Embryonic facial prominence (tissue), 1 donor: Measurements from ENCODE around the gene MYDGF.
"Not testable (repeated sequence)": the region's sequence is repeated elsewhere in the genome, so short reads cannot be mapped to it uniquely, and the experiment has no call there.

Experiments
- DNase-seq: peaks from one replicate; pipeline ENCODE4 v3.0.0-alpha.2; 2016; ENCODE audit errors: extremely low spot score

MYDGF gene

DNA sequence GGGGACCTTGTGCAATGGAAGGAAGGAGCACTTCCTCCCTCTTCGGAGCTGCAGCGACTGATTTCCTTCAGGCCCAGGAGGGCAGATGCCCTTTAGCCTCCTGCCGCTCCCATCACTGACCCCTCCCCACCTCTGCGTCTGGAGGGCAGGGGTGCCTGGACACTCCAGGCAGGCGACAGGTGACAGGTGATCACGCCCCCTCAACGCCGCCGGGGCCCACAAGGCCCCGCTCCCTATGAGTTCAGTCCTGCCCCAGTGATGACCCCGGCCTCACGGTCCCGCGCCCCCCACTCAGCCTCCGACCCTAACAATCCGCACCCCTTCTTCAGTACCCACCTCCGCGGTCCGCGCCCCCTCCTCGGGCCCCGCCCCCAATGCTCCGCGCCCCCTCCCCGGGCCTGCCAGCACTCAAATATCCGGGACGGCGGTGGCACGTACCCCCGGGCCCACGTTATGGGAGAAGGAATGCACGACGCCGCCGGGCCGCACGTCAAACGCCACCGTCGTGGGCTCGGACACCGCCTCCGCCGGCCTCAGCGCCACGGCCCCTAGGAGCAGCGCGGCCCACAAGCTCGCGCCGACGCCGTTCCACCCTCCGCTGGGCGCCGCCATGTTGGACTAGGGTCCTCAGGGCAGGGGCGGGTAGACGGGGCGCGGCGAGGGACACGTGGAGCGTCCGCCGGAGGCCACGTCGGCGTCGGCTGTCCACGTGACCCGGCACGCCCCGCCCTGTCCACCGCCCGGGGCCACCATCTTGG is at the start of gene MYDGF:
TSS of gene MYDGF (minus strand) at position 620 of the 758 bp plus-strand sequence. CDS start at position 612, 8 bp downstream.
- peak; percentile 68 for DNase-seq

DNA sequence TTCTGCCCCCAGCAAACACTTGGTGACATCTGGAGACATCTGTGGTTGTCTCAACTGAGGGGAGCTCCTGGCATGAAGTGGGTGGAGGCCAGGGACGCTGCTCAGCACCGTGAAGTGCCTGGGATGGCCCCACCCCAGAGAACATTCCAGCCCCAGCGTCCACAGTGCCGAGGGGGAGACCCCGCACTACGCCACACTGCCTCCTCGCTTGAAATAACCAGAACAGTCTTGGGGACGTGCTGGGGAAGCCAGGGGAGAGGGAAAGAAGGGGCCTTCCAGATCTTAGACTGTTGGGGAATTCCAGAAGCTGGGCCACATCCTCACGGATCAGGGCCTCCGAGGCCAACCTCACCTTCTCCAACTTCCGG is 49.3 kb upstream of the MYDGF start:
- no peak for DNase-seq

DNA sequence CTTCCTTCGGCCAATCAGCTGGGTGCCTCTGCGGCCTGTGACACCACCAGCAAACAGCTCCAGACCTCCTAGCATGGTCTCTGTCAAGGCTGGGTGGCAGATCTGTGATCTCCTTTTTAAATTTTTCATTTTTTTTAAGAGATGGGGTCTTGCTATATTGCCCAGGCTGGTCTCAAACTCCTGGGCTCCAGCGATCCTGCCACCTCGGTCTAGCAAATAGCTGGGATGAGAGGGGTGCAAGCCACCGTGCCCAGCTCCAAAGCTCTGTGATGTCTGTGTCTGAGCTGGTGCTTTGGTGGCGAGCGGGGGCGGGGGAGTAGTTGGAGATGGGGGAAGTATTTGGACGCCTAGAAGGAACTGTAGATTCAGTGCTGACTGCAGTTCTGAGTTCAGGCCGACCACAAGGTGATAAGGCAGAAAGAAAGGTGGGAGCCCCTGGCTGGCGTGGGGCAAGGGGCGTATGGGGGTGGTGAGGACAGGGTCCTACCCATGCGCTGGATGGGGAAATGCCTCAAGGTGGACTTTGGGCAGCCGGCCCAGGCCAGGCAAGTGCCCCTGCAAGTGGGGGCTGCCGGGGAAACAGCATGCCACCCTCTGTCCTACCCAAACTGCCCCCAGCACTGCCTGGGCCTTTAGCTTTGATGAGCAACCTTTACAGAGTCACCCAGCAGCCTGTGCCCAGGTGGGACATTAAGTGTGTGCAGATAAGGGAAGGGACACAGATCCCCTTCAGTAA is 48.0 kb upstream of the MYDGF start:
- no peak for DNase-seq

DNA sequence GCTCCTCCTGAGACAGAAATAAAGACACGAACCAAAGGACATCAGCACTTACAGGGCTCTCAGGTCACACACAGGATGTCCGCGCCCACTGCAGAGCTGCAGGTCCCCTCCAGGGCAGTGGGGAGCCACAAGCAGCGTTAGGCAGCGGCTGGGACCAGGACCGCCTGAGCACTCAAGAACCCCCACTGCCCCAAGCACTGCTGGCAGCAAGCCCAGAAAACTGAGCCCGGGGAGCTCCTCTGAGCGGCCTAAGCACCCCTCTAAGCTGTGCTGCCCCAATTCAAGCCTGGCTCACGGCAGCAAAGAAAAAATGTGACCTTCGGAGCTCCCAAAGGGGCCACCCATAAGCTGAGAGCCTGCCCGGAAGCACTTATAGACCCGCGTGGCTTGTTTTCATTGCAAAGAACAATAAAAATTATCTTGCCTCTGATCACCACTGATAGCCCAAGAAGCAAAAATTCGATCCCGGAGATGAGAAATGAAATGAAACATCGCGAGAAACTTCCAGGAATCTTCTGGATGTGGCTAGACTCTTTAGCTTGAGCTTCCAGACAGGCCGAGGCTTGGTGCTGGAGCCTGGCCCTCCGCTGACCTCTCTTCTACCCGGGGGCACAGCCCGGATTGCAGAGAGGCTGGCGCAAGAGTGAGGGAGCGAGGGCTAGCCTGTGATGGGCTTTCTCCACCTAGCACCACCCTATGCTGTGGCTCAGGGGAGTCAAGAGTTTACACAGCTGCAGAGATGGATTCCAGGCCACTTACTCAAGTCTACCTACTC is 47.2 kb upstream of the MYDGF start:
- no peak for DNase-seq

DNA sequence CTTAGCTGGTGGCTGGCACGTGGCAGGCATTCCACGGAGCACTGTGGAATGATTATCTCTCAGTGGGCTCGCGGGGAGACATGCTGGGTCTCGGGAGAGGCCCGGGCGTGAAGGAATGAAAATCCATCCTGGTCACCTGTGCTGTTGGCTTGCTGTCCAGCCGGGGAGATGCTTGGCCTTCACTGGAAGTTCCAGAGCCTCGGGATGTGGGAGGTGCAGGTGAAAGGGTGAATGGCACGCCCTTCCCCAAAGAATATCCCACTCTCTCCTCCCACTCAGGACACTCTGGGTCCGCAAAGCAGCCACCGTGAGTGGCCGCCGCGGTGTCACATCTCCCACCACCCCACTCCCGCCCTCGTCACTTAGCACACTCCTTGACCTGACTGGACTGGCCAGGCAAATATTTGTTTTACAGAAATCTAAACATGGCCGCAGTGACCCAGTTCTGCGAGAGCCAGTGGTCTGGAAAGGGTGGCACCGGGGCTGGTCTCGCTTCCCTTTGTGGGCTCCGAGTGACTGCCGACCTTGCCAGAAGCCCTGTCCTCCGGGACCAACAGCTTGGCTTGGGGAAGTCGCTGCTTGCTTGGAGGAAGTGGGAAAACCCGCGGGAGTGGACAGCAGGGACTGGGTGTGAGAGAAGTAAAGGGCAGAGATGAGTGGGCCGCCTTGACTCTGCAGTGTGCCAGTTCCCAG is 45.5 kb upstream of the MYDGF start:
- no peak for DNase-seq

DNA sequence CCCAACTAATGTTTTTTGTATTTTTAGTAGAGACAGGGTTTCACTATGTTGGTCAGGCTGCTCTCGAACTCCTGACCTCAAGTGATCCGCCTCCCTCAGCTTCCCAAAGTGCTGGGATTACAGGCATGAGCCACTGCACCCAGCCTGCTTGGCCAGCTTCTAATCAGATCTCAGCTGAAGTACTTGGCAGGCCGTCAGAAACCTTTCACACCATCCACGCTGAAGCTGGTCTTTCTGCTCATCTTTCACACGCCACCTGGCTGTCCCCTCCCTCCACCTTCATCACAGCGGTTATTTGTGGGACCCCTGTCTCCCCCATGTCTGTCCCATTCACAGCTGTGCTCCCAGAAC is 45.0 kb upstream of the MYDGF start:
- DNase-seq: not testable (repeated sequence)

DNA sequence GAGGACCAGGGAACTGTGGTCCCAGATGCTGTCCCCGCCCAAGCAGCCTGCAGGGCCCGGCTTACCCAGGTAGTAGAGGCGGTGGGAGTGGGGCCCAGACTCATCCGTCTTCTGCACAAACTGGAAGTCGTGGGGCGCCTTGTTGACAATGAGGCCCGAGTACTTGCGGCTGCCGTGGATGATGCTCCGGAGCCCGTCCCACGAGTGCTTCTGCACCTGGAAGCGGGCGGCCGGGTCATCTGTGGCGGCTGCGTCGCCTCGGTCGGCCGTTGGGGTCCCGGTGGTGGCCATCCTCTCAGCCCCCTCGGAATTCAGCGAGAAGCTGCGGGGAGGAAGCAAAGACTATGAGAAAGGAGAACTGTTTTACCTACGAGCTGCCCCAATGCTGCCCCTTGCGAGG is 43.9 kb upstream of the MYDGF start:
- no peak for DNase-seq

DNA sequence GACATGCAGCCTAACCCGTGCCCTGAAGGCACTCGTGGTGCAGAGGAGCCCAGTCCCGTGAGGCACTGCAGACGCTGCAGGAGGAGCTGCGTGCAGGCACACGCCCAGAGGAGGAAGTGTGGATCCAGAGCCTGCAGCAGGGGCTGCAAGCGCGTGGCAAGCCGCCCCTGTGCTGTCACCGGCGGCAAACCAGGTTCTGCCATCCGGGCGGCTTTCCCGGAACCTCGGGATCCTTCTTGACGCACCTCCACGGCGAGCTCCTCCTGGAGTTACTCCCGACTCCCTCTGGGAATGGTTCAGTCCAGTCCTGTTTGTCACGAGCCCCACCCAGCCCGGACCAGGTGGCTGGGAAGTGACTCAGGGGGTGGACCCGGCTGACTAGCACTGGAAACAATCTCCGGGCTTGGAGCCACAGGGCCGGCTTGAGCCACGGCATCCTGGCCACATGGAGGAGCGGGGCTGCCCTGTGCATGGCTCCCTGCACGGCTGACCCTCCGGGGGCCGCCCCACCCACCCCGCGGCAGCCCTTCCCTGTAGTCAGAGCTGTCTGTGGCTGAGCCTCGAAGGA is 43.3 kb upstream of the MYDGF start:
- DNase-seq: no peak

DNA sequence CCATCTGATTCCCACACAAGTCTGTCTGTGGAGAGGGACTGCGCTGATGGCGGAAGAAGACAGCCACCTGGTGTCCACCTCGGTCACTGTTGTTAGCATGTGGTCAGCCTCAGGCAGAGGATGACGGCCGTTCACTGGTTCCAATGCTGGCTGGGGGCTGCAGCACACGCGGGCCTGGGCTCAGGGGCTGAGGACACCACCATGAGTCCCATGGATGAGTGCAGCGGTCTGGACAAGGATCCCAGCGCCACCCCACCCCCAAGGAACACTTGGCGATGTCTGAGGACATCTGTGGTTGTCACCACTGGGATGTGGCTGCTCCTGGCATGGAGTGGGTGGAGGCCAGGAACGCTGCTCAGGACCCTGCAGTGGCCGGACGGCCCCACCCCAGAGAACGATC is 42.6 kb upstream of the MYDGF start:
- DNase-seq: no peak

DNA sequence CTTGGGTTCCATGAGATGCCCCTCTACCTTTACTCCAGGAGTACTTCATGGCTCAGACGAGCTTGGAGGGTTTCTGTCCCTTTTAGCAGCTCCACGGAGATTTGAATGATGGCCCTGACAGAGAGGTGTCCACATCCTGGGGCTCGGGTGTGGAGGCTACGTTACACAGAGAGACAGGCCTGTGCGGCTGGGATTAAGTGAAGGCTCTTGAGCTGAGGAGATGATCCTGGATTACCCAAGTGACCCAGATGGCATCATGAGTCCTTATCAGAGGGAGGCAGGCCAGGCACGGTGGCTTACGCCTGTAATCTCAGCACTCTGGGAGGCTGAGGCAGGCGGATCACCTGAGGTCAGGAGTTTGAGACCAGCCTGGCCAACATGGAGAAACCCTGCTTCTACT is 41.1 kb upstream of the MYDGF start:
- DNase-seq: no peak

DNA sequence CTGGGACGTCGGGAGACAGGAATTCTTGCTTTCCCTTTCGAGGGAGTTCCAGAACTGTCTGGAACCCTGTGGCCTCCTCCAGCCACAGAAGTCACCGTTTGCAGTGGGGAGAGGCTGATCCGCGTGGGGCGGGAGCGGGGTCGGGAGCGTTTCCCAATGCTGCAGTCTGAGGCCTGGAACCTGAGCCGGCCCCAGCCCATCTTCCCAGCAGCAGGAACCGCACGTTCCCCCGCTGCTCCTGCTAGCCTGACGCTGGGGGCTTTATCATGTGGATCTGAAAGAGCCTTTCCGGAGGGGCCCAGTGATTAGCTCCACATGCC is 40.1 kb upstream of the MYDGF start:
- no peak for DNase-seq

DNA sequence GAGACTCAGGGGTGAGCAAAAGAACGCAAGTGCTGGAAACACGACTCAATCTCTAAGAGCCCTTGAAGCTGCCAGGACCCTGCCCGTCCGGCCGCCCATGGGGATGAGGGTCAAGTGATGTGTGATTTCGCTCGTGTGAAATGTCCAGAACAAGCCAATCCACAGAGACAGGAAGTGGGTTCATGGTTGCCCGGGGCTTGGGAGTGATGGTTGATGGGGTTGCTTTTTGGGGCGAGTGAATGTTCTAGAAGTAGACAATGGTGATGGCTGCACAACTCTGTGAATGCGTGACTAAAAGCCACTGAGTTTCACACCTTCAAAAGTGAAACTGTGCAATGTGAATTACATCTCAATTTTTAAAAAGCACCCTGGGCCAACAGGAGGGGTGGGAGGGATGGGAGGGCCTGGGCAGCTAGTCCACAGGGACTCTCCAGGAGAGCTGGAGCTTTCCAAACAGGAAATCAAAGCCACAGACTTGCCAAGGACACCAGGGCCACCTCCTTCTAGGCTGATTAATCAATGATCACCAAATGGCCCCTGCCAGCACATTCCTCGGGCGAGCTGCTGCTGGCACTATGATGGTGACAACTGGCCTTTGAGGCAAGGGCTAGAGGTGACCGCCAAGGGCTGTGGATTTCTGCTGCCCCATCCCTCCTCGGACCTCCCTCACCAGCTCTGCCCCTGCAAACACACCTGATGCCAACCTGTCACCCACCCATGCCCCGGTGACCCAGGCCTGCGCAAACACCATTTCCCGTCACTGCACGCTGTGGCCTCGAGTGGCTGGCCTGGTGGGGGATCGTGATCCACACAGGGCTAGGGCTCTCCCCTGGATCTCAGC is 39.5 kb upstream of the MYDGF start:
- DNase-seq: no peak

DNA sequence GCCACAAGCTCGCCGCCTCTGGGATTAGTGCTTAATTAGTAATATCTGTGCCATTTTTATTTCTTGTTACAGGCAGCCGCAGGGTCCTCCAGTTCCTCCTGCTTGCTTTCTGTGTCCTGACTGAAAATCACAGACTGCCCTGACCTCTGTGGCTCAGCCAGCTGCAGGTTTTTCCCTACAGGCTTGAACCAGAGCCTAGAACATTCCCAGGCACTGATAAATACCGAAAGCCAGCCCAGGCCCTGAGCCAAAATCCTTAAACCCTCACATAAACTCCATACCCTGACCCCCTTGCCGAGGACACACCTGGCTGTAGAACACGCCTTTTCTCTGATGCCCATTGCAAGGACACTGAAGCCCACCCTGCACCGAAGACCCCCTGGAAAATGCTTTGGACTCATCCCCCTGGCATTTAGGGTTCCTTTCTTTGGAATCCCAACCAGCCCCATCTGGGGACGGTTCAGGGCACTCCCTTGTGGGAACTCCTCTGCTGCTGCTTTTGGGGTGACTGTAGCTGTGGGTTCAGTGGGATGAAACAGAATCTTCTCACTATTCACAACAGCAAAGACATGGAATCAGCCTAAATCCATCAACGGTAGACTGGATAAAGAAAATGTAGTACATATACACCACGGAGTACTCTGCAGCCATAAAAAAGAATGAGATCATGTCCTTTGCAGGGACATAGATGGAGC is 38.0 kb upstream of the MYDGF start:
- DNase-seq: no peak

DNA sequence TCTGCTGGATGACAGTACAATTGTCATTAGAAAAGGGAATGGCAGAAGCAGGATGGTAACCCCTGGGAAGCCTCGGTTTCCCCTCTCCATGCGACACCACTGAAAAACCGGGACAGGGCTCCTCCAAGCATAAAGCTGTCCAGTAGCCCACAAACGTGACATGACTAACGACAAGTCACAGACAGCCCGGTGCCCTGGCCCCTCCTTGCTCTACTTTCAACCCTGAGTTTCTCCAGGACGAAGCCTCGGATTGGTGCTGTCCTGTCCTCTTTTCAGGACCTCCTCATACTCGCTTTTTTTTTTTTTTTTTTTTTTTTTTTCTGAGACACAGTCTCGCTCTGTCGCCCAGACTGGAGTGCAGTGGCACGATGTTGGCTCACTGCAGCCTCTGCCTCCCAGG is 37.2 kb upstream of the MYDGF start:
- DNase-seq: no peak

DNA sequence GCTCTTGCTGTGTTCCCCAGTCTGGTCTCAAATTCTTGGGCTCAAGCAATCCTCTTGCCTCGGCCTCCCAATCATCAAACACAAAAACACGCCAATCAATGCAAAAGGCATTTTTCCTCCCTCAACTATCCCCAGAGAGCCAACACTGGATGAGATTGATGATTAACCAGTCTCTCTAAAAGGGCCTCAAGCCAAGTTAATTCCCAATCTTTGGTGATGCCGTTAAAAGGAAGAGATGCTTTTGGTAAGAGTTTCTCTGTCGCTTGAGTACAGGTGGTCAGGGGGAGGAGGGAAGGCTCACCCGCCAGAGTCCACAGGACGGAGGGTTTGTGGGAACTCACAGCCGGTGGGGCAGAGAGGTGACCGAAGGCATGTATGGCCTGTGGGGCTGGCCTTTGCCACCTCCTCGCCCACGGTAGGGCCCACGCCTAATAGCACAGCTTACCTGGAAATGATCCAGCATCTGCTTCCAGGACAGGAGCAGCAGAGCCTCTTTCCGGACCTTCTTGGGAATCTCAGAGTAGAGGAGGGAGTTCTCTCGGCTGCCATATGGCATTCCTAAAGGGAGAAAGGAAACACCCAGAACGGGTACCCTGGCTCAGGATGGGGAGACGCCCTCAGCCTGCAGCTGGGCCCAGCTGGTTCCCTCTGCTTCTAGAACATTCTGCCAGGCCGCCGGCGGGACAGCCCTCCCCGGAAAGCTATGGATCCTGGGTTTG is 35.4 kb upstream of the MYDGF start:
- DNase-seq: no peak

DNA sequence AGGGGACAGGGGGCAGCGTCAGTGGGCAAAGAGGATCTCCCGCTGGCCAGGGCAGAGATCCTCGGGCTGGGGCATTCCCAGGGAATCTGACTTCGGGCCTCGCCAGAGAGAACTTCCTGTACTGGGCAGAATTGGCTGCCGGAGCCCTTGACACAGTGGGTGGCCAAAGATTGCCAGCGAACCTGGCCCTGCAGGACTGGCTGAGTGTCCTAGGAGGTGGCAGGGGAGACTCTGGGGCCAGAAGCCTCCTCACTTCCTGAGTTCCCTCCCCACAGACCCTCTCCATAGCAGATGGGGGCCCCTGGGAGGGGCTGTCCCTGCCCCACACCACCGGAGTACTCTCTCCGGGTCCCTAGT is 34.2 kb upstream of the MYDGF start:
- no peak for DNase-seq

DNA sequence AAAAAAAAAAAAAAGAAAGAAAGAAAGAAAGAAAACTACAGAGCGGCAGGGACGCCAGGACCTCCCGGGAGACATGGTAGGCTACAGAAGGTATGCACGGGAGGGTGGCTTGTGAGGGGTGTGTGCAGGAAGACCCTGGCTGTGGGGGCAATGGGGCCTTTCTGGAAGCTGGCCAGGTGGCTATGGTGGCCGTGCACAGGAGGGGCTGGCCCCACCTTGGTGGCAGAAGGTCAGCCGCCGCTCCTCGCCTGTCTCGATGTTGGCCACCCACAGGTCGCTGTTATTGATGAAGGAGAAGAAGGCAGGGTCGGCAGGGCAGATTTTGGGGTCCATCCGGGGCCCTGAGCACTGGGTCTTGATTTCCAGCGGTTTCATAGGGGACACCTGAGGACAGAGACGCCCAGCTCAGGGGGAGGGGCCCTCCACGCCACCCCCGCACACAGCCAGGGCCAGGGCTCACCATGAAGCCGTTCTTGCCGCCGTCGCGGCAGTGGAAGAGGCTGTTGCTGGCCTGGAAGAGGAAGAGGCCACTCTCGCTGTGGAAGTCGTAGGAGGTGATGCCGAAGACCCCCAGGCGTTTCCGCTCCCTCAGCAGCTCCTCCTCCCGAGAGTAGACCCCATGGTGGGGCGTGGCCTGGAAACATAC is 33.7 kb upstream of the MYDGF start:
- no peak for DNase-seq

DNA sequence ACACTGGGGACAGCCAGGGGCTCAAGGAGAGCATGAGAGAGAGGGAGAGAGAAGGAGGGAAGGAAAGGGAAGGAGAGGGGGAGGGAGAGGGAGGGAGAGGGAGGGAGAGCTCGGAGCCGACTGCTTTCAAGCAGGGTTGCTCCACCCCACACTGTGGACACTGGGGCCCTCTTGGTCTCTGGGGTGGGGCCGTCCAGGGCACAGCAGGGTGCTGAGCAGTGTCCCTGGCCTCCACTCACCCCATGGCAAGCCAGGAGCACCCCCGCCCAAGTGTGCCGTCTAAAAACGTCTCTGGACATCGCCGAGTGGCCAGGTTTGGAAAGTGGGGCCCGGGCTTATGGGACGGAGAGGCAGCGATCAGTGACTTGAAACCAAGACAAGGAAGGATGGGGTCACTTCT is 32.6 kb upstream of the MYDGF start:
- DNase-seq: no peak

DNA sequence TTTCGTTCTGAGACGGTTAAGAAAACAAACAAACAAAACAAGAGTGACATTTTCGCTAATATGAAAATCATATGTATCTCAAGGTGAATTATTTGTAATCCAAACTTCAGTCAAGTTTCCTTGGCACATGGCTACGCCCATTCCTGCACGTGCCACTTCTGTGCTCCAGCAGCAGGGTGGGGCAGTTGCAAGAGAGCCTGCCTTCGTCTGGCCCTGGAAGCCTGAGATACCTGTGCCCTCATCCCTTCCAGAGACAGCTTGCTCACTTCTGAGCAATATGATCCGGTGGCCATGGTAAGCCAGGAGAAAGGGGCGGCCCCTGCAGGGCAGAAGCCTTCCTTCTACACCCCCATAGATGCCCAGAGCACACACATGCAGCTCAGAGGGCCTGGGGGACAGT is 31.4 kb upstream of the MYDGF start:
- DNase-seq: no peak

DNA sequence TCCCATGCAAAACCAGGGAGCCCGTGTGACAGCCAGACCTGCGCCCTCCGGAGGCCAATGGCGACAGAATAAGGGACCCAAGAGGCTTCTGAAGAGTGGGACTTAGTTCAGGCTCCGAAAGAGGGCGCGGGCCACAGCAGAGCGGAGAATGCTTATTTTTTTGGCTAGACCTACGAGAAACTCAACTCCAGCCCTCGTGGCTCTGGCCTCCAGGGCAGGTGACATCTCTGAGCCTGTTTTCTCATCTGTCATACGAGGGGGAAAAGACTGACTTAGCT is 30.5 kb upstream of the MYDGF start:
- no peak for DNase-seq
